Fibroblast of villous mesenchyme (primary cell): ENCODE results near the gene PRKCE. TPM values are rescaled to one million over a fixed set of nuclear protein-coding genes. Genes with fewer than 3 reads are reported as not detected.

Source experiments
- DNase-seq: peaks from one replicate; pipeline ENCODE4 v3.0.0-alpha.2; 2010; ENCODE audit warnings: low read depth
- H3K4me3 ChIP-seq: 2 replicates; pipeline ENCODE4 v1.5.1; 2011; ENCODE audit warnings: low read depth, mild to moderate bottlenecking, low read length
- CTCF ChIP-seq: IDR thresholded peaks from 2 replicates; pipeline ENCODE4 v1.5.1; 2012; ENCODE audit warnings: low read depth, mild to moderate bottlenecking, low read length; ENCODE audit not compliant: insufficient read depth
- total RNA-seq: library from RNA; depleted of rRNA; stranded (reverse); fragments of >200 nt; gene quantifications from 2 replicates; pipeline ENCODE4 v1.2.3, GENCODE V29; 2012

PRKCE gene
- total RNA-seq, 1 donor: 27.2 TPM

DNA sequence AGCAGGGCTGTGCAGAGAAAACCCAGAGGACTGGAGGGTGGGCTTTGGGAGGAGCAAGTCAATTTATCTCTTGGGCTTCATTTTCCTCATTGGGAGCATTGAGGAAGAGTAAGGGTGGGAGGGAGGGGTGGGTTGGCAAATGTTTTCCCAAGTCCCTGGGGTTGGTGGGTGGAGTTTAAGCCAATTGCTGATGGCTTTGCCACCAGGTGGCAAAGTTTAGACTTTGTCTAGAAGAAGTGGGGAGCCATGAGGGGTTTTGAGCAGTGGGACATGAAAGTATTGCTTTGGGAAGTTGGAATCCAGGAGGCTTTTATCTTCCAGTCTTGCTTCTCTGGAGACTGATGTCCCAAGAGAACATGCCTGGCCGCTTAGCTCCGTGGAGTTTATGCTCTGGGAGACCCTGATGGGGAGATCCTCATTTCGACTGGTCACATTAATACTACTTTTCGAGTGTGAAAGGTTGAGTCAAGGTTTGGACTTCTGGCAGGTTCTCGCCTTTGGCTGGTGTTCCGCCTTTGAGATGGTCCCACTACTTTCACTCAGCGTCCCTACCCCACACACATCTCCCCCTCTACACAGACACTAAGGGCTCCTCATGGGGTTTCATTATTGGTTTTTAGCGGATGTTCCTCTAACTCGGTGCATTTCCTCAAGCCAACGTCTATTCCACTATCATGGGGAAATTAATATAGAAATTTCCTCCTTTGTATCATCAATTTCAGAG, 126.7 kb downstream of the PRKCE start:
- no peak overlapping the region for H3K4me3 ChIP-seq
- peak; percentile 7 for TF ChIP-seq CTCF
- no peak for DNase-seq

DNA sequence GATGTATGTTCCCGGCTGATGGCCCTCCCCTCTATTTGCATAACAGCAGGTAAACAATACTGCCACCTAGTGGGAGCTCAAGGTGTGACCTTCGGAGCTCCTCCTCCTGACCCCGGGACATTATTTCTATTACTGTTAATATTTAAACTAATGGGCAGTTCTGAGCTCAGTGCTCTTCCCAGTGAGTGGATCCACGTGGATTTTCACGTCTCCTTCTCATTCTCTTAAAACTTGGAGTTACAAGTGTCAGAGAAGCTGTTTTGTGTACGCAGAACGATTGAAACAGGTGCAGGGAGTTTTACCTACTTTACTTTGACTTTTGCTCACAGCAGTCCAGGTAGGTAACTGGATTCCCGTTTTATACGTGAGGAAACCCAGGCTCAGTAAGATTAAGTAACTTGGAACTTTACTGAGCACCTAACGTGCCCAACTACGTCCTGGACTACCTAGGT, 127.3 kb downstream of the PRKCE start:
- peak; percentile 83 for DNase-seq
- no peak overlapping the region for H3K4me3 ChIP-seq
- TF ChIP-seq CTCF: peak; percentile 81

- no peak for TF ChIP-seq CTCF
- DNase-seq: no peak
- no peak overlapping the region for H3K4me3 ChIP-seq
Observed at GRCh38 chr2:45780541-45781463, 129.3 kb downstream of the PRKCE start.

DNA sequence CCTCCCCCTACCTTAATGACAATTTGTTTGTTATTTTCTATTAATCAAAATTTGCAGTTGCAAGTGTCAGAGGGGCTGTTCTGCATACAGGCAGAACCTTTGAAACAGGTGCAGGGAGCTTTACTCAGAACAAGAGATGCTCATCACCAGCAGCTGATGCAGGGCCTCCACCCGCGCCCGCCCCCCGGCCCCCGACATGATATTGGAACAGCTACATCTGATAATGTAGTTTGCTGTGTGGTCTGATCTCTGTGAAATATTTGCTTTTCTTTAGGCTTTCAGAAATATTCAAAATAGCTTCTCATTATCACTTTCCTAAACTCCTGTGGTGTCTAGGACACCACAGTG, 130.0 kb downstream of the PRKCE start:
- TF ChIP-seq CTCF: no peak
- H3K4me3 ChIP-seq: no peak overlapping the region
- no peak for DNase-seq

- no peak for TF ChIP-seq CTCF
- no peak for DNase-seq
- H3K4me3 ChIP-seq: no peak overlapping the region
Observed at GRCh38 chr2:45782436-45782835, 131.0 kb downstream of the PRKCE start.

DNA sequence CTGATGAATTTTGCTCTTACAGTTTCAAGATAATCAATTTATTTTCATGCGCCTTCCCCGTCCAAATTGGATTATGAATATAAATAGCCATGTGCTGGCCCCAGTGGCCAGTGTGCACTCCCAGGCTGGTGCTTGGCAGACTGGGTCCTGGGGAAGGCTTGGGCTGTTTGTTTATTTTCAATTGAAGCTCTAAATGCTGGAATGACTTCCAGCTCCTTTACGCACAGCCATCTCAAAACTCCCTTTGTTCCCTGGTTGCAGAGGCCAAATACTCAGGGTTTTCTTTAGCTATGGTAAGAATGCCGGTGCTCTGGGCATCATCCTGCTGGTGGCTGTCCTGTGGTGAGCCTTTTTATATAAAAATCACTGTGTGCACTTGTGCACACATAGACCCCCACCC, 131.5 kb downstream of the PRKCE start:
- no peak for DNase-seq
- H3K4me3 ChIP-seq: no peak overlapping the region
- no peak for TF ChIP-seq CTCF
